MM.1S (cell line): ENCODE measurements around the gene CCL24.

Source experiments
- CTCF ChIP-seq: fragments of 300-600 bp; sonication (generic); IDR thresholded peaks from 2 replicates; pipeline ENCODE4 v1.5.1; 2016; ENCODE audit warnings: antibody characterized with exemption, low read length, mixed read lengths
- EZH2 ChIP-seq: fragments of 300-600 bp; sonication (generic); optimal IDR thresholded peaks from 2 replicates; pipeline ENCODE3; 2017; ENCODE audit warnings: low read depth, mild to moderate bottlenecking, antibody characterized with exemption, low read length, mixed read lengths

GRCh38 chr7:75830978-75831377, 17.4 kb upstream of the CCL24 start:
- no peak for TF ChIP-seq EZH2
- TF ChIP-seq CTCF, result no peak
